Measurements from ENCODE around the gene CCNH. TPM values are rescaled to one million over a fixed set of nuclear protein-coding genes. Genes with fewer than 3 reads are reported as not detected.

CCNH gene
- total and polyA plus RNA-seq, 2 of the 4 experiments (the other 2 are of a cell fraction) = 37.4 to 100 TPM

GRCh38 chr5:87435144-87435694, 22.5 kb upstream of the CCNH start:
- Histone ChIP-seq H2BK15ac (ENCODE audit: low read depth, low read length) (no peak overlapping the region), H4K5ac (ENCODE audit: low read depth, low read length) (no peak overlapping the region), H3K27me3 (ENCODE audit: control insufficient read depth, insufficient read depth, low read length) (no peaks in the 10 kb centered on the region), H3K9ac (ENCODE audit: low read depth, low read length) (no peak overlapping the region), H3K4me1 (ENCODE audit: control insufficient read depth, insufficient read depth, low read length) (no peaks in the 10 kb centered on the region), H2BK5ac (ENCODE audit: low read depth, low read length, poor library complexity, severe bottlenecking) (peak overlapping the region; percentile 45), H4K20me1 (ENCODE audit: insufficient read depth, low read length) (no peaks in the 10 kb centered on the region), H2AK5ac (ENCODE audit: low read depth, low read length) (no peak overlapping the region), H3K23ac (ENCODE audit: low read depth, low read length) (no peak overlapping the region), H3K4me2 (ENCODE audit: low read depth, low read length) (no peak overlapping the region), H3K9me1 (ENCODE audit: insufficient read depth, low read length) (no peaks in the 10 kb centered on the region), H3K27ac (ENCODE audit: insufficient read depth, low read length) (no peak overlapping the region), H3K9me3 (ENCODE audit: control insufficient read depth, insufficient read depth, low read length) (no peaks in the 10 kb centered on the region), H3K56ac (ENCODE audit: extremely low read depth, insufficient read depth, low read length) (no peak overlapping the region), H3K4ac (ENCODE audit: low read depth, low read length) (no peak overlapping the region), H2BK120ac (ENCODE audit: low read depth, low read length) (no peak overlapping the region), H4K91ac (ENCODE audit: insufficient read depth, low read depth, low read length) (no peak overlapping the region), H3K79me1 (ENCODE audit: low read depth in 1 of 2, low read length in 2 of 2) (no peaks in the 10 kb centered on the region), H4K8ac (ENCODE audit: low read depth in 2 of 2, low read length in 2 of 2) (no peak overlapping the region), H3K36me3 (ENCODE audit: control insufficient read depth, insufficient read depth, low read length) (no peaks in the 10 kb centered on the region), H2AK9ac (replicated peaks; ENCODE audit: low read depth, low read length, poor library complexity) (no peak overlapping the region), H3K4me3 (ENCODE audit: insufficient read depth, low read depth, low read length) (no peak overlapping the region), H2BK20ac (ENCODE audit: low read depth, low read length) (no peak overlapping the region), H3K14ac (replicated peaks; ENCODE audit: low read depth, low read length) (no peak overlapping the region), H2AFZ (replicated peaks; ENCODE audit: low read length, poor library complexity) (no peak overlapping the region), H3K18ac (ENCODE audit: low read depth, low read length) (no peak overlapping the region)
- no CpG with 5 or more reads among the region's 2 CpGs for WGBS, 2 experiments (ENCODE audit: extremely low coverage in 2 of 2, insufficient read length in 1 of 2)
- no TSS peak for BruUV-seq (replicated peaks)
- CTCF ChIA-PET = no interaction called here
- POLR2A ChIA-PET (ENCODE audit: unreplicated experiment) = no interaction called here
- dilution Hi-C loops (cut with HindIII; ENCODE audit: low sequenced_read_pairs, unreplicated experiment) (no loop called here), in situ Hi-C loops (cut with MboI; ENCODE audit: low sequenced_read_pairs) (no loop called here), intact Hi-C loops (cut with micrococcal nuclease) (no loop called here)
- ATAC-seq (ENCODE audit: low read depth) (no peak), DNase-seq (no peak)
- TF ChIP-seq CEBPB (IDR thresholded peaks at IDR 0.05; ENCODE audit: low read depth, low read length) = no peak

All from IMR-90 (cell line).